Measurements from ENCODE around the gene IL36G.
A peak's percentile ranks its signal among the peaks of the same experiment; 100 is the strongest.

IL36G gene

DNA sequence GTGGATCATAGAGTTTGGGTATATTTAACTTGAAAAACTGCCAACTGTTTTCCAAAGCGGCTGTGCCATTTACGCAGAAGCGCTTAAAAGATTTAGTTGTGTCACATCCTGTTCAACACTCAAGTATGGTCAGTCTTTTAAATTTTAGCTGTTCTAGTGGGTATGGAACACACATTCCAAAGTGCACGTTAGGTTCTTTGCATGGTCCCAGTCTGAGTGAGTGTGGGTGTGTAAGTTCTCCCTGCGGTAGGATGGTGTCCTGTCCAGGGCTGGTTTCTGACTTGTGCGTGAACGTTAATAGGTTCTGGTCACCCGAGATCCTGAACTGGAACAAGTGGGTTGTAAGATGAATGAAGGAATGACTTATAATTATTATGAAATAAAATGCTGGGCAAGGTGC lies 28.4 kb upstream of the IL36G start:
- Histone ChIP-seq H3K36me3 (no peaks in the 10 kb centered on the region), H3K4me1 (no peaks in the 10 kb centered on the region), H3K27me3 (no peaks in the 10 kb centered on the region), H3K9me3 (no peaks in the 10 kb centered on the region), H3K4me3 (ENCODE audit: low read depth, low read length) (no peak overlapping the region)
- no peak for DNase-seq
- TF ChIP-seq, protein P1, sequence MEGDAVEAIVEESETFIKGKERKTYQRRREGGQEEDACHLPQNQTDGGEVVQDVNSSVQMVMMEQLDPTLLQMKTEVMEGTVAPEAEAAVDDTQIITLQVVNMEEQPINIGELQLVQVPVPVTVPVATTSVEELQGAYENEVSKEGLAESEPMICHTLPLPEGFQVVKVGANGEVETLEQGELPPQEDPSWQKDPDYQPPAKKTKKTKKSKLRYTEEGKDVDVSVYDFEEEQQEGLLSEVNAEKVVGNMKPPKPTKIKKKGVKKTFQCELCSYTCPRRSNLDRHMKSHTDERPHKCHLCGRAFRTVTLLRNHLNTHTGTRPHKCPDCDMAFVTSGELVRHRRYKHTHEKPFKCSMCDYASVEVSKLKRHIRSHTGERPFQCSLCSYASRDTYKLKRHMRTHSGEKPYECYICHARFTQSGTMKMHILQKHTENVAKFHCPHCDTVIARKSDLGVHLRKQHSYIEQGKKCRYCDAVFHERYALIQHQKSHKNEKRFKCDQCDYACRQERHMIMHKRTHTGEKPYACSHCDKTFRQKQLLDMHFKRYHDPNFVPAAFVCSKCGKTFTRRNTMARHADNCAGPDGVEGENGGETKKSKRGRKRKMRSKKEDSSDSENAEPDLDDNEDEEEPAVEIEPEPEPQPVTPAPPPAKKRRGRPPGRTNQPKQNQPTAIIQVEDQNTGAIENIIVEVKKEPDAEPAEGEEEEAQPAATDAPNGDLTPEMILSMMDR (IDR thresholded peaks at IDR 0.05; ENCODE audit: low read depth, low read length): no peak

DNA sequence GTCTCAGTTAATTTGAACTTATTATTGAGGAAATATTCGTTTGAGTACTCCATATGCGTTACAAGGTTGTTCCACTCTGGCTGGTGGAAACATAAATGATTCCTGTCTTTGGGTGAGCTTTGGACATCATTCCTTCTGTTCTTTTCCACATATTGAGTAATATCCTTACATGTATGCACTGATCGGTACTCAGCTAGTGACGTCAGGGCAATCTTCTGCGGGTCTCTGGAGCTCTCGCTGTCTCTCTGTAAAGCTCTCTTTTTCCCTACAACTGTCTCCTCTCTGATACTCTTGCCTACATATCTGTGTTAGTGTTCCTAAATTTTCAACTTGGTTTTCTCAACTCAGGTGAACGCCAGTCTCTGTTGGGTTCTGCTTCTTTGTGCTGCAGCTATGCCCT lies 23.4 kb upstream of the IL36G start:
- DNase-seq: no peak
- no peaks in the 10 kb centered on the region for H3K27me3 ChIP-seq
- no peaks in the 10 kb centered on the region for H3K36me3 ChIP-seq
- H3K9me3 ChIP-seq: no peaks in the 10 kb centered on the region
- TF ChIP-seq, protein P1 (IDR thresholded peaks at IDR 0.05; ENCODE audit: low read depth, low read length): no peak
- no peaks in the 10 kb centered on the region for H3K4me1 ChIP-seq
- H3K4me3 ChIP-seq (ENCODE audit: low read depth, low read length): no peak overlapping the region

DNA sequence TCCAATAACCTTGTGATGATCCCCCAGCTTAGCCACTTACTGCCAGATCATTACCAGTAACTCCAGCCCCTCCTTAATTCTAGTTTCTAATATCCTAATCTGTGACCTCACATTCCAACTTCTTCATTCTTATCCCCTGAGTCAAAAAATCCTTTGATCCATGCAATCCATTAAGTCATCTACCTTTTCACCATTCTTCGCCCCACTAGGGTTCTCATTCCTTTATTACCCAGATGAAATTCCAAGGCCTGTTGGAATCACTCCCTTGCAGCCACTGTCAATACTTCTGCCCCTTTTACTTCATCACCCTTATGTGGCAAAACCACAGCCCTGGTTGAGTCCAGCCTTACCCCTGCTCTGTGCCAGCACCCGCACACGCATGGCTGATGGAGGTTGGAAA lies 20.3 kb upstream of the IL36G start:
- no peak for DNase-seq
- Histone ChIP-seq H3K27me3 (no peaks in the 10 kb centered on the region), H3K36me3 (no peaks in the 10 kb centered on the region), H3K4me3 (ENCODE audit: low read depth, low read length) (no peak overlapping the region), H3K4me1 (no peaks in the 10 kb centered on the region), H3K9me3 (no peaks in the 10 kb centered on the region)
- TF ChIP-seq, protein P1 (IDR thresholded peaks at IDR 0.05; ENCODE audit: low read depth, low read length): no peak

DNA sequence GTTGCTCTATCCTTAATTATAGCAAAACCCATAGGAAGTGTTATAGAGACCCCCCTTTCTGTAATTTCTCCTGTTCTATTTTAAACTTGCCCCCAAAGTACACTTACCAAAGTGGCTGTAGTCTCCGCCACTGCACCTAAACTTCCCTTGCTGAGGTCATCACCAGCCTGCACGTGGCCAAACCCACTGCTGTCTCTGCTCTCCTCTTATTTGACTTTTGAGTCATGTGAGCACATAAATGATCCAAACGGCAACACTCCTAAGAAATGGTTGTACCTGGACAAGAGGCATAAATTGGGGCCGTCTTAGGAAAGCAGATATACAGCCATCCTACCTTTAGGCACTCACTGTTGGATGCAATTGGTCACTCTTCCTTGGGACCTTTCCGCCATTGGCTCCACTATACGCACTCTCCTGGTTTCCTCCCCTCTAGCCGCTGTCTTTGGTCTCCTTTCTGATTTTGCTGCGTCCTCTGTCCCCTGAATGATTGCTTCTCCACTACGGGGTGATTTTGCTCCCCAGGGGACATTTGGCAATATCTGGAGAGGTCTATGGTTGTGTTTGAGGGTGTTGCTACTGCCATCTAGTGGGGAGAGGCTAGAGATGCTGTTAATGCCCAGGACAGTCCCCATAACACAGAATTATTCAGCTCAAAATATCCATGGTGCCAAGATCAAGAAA lies 19.2 kb upstream of the IL36G start:
- TF ChIP-seq, protein P1 (IDR thresholded peaks at IDR 0.05; ENCODE audit: low read depth, low read length): peak; percentile 73
- no peaks in the 10 kb centered on the region for H3K27me3 ChIP-seq
- H3K4me1 ChIP-seq: no peaks in the 10 kb centered on the region

DNA sequence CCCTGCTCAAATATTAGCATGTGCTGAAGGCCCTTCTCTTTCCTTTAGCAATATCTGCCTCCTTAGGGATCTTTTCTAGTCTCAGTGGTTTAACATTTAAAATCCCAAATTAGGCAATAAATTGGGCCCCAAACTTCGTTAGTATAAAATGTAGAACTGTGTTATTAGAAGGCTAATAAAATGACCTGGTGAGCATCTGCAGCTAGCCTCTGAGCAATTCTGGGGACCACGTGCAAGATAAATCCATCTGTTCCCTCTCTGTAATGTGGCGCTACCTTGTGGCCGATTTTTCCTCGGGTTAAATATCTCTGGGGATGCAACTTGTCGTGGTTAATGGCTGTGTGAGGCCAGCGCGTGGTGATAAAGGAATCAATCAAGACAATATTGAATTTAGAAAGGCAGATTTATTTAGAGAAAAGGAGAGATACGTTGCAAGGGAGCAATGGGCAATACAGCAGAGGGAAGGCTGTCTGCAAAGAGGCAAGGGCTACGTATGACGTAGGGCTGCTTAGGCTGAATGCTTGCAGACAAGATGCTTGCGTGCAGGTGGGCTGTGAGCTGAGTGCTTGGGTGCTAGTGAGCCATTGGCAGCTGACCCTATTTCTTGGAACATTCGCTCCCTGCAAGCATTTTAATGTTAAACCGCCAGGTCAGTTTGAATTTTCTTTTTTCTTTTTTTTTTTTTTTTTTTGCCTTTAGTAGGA lies 18.5 kb upstream of the IL36G start:
- TF ChIP-seq, protein P1 (IDR thresholded peaks at IDR 0.05; ENCODE audit: low read depth, low read length): no peak
- no peak for DNase-seq

More for the DNA sequence above, 19.2 kb upstream of the IL36G start:
- Histone ChIP-seq H3K9me3 (no peaks in the 10 kb centered on the region), H3K4me3 (ENCODE audit: low read depth, low read length) (no peak overlapping the region), H3K36me3 (no peaks in the 10 kb centered on the region)
- DNase-seq: peak; percentile 25

DNA sequence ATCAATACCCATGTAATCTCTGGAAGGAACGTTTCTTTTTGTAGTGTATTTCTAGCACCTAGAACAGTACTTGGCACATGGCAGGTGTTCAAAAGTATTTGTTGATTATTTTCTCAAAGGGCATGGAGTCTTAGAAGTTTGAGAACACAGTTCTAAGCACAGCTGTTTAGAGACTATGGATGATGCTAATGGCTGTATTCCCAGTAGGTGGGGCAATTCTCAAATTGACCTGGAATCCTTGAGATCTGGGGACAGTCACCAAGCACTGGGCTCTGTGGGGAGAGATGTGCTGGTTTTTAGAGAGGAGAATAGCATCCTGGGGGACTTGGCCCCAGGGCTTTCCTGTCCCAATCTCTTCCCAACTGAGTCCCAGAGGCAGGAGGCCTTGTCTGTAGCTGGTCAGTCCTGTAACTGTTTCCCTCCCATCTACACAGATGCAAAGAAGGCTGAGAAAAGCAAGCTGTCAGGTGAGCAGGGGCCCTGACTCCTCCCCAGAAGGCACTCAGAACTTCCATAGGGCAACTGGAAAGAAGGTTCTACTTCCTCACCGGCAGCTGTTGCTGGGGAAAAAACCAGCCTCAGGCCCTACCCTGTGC lies 17.5 kb upstream of the IL36G start:
- Histone ChIP-seq H3K36me3 (no peaks in the 10 kb centered on the region), H3K4me3 (ENCODE audit: low read depth, low read length) (no peak overlapping the region), H3K4me1 (no peaks in the 10 kb centered on the region), H3K27me3 (no peaks in the 10 kb centered on the region), H3K9me3 (no peaks in the 10 kb centered on the region)
- TF ChIP-seq, protein P1 (IDR thresholded peaks at IDR 0.05; ENCODE audit: low read depth, low read length): 0 out of 2 replicates have a peak, but pooled peaks have one; percentile 5
- no peak for DNase-seq

More for the DNA sequence above, 18.5 kb upstream of the IL36G start:
- Histone ChIP-seq H3K9me3 (no peaks in the 10 kb centered on the region), H3K4me3 (ENCODE audit: low read depth, low read length) (no peak overlapping the region), H3K4me1 (no peaks in the 10 kb centered on the region), H3K36me3 (no peaks in the 10 kb centered on the region), H3K27me3 (no peaks in the 10 kb centered on the region)

Data from BE2C (cell line).